IMR-90 (cell line): ENCODE results near the gene ARSB.

Experiments used
- BHLHE40 ChIP-seq: fragments of 150-350 bp; IDR thresholded peaks from 2 replicates; pipeline ENCODE4 v1.6.1; 2016; ENCODE audit warnings: mild to moderate bottlenecking, low read depth, low read length
- FOS ChIP-seq: fragments of 150-350 bp; IDR thresholded peaks from 2 replicates; pipeline ENCODE4 v1.6.1; 2016; ENCODE audit warnings: low read depth, low read length
- RCOR1 ChIP-seq: IDR thresholded peaks from 2 replicates; pipeline ENCODE4 v1.6.1; 2012; ENCODE audit warnings: mild to moderate bottlenecking, low read length, improper control_type of control experiment; ENCODE audit not compliant: insufficient replicate concordance
- SMC3 ChIP-seq: fragments of 150-350 bp; IDR thresholded peaks from 2 replicates; pipeline ENCODE4 v1.6.1; 2016; ENCODE audit warnings: low read depth, mild to moderate bottlenecking, antibody characterized with exemption, low read length, moderate library complexity
- TF ChIP-seq, protein P1 (sequence below): conservative IDR thresholded peaks from 2 replicates; pipeline ENCODE4 v1.5.1; 2012; ENCODE audit warnings: mild to moderate bottlenecking, low read depth, low read length, improper control_type of control experiment

DNA sequence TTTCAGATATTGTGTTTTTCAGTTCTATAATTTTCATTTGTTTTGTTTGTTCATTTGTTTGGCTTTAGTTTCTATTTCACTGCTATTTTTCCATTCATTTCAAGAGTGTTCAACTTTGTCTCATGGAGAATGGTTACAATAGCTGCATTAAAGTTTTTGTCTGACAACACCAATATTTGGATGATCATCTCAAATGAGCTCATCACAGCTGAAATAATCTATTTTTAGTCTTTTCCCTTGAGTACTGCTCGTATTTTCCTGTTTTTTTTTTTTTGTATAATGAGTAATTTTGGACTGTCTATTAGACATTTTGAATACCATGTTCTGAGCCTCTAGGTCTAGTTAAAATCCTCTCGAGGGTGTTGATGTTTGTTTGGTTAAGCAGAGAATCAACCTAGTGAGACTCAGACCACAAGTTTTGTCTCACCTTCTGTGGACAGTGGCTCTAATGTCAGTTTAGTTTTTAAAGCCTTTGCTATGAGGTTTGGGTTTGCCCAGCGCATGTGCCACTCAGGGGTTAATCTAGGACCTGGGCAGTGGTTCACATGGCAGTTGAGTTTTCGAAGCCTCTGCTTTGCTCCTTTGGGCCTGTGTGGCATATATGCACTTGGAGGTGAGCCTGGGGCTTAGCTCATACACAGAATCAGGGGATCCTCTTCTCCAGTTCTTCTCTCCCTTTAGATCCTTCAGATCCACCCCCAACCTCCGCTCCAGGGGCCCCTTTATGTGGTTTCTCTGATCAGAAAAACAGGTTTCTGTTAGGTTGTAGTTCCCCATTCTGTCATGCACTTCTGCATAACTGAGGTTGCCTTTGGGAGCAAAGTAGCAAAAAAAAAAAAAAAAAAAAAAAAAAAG is 79.8 kb downstream of the ARSB start:
- TF ChIP-seq RCOR1: no peak
- TF ChIP-seq, protein P1, sequence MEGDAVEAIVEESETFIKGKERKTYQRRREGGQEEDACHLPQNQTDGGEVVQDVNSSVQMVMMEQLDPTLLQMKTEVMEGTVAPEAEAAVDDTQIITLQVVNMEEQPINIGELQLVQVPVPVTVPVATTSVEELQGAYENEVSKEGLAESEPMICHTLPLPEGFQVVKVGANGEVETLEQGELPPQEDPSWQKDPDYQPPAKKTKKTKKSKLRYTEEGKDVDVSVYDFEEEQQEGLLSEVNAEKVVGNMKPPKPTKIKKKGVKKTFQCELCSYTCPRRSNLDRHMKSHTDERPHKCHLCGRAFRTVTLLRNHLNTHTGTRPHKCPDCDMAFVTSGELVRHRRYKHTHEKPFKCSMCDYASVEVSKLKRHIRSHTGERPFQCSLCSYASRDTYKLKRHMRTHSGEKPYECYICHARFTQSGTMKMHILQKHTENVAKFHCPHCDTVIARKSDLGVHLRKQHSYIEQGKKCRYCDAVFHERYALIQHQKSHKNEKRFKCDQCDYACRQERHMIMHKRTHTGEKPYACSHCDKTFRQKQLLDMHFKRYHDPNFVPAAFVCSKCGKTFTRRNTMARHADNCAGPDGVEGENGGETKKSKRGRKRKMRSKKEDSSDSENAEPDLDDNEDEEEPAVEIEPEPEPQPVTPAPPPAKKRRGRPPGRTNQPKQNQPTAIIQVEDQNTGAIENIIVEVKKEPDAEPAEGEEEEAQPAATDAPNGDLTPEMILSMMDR: no peak
- TF ChIP-seq BHLHE40: no peak
- TF ChIP-seq FOS: no peak
- no peak for TF ChIP-seq SMC3
